NCI-H2196 (cell line): ENCODE results near the gene ST8SIA6.
"Not testable (repeated sequence)": the region's sequence is repeated elsewhere in the genome, so short reads cannot be mapped to it uniquely, and the experiment has no call there.

Experiments used
- DNase-seq: peaks from one replicate; lab custom pipeline; 2025; ENCODE audit not compliant: unreplicated experiment; lab: John Stamatoyannopoulos, UW

Gene ST8SIA6

GRCh38 chr10:17427666-17428350 lies 26.6 kb downstream of the ST8SIA6 start:
- no peak for DNase-seq

- DNase-seq = no peak
These were observed 27.2 kb downstream of the ST8SIA6 start for GRCh38 chr10:17427201-17427600.

GRCh38 chr10:17426263-17426750 lies 28.1 kb downstream of the ST8SIA6 start:
- no peak for DNase-seq

- DNase-seq = no peak
These were observed 28.7 kb downstream of the ST8SIA6 start for GRCh38 chr10:17425584-17426262.

GRCh38 chr10:17423632-17424186 lies 30.7 kb downstream of the ST8SIA6 start:
- DNase-seq = no peak

GRCh38 chr10:17422931-17423330 lies 31.5 kb downstream of the ST8SIA6 start:
- no peak for DNase-seq

- DNase-seq = no peak
These were observed 36.1 kb downstream of the ST8SIA6 start for GRCh38 chr10:17418249-17418648.

GRCh38 chr10:17416442-17417211 lies 37.8 kb downstream of the ST8SIA6 start:
- DNase-seq = no peak

- no peak for DNase-seq
These were observed 39.2 kb downstream of the ST8SIA6 start for GRCh38 chr10:17415046-17415658.

GRCh38 chr10:17414484-17414883 lies 39.9 kb downstream of the ST8SIA6 start:
- DNase-seq = no peak

- DNase-seq = no peak
These were observed 40.5 kb downstream of the ST8SIA6 start for GRCh38 chr10:17413876-17414275.

GRCh38 chr10:17412323-17412722 lies 42.1 kb downstream of the ST8SIA6 start:
- DNase-seq = no peak

GRCh38 chr10:17410907-17411306 lies 43.5 kb downstream of the ST8SIA6 start:
- no peak for DNase-seq

- DNase-seq = no peak
These were observed 45.1 kb downstream of the ST8SIA6 start for GRCh38 chr10:17409170-17409733.

GRCh38 chr10:17407047-17407446 lies 47.3 kb downstream of the ST8SIA6 start:
- no peak for DNase-seq

GRCh38 chr10:17406036-17406834 lies 48.2 kb downstream of the ST8SIA6 start:
- DNase-seq = no peak

GRCh38 chr10:17403161-17403560 lies 51.2 kb downstream of the ST8SIA6 start:
- no peak for DNase-seq

GRCh38 chr10:17402040-17402439 lies 52.4 kb downstream of the ST8SIA6 start:
- not testable (repeated sequence) for DNase-seq

- no peak for DNase-seq
These were observed 58.4 kb downstream of the ST8SIA6 start for GRCh38 chr10:17396004-17396403.

- no peak for DNase-seq
These were observed 59.5 kb downstream of the ST8SIA6 start for GRCh38 chr10:17394854-17395253.
